Sigmoid colon (tissue), 7 donors: Measurements from ENCODE around the gene HNRNPUL1. TPM values are rescaled to one million over a fixed set of nuclear protein-coding genes. Genes with fewer than 3 reads are reported as not detected.

Experiments used
- DNase-seq: peaks from one replicate; pipeline ENCODE4 v3.0.0-alpha.2; 2019
- H3K27ac ChIP-seq, 4 donors: fragments of 200-600 bp; sonication (generic); one replicate each; pipeline ENCODE4 v1.5.1; 2016 to 2019; ENCODE audit warnings: mild to moderate bottlenecking in 1 of 4
- H3K27me3 ChIP-seq, 3 donors: fragments of 200-600 bp; sonication (generic); one replicate each; pipeline ENCODE4 v1.5.1; 2019; ENCODE audit warnings: mild to moderate bottlenecking in 1 of 3
- H3K36me3 ChIP-seq, 4 donors: fragments of 200-600 bp; sonication (generic); one replicate each; pipeline ENCODE4 v1.5.1; 2016 to 2019
- H3K4me1 ChIP-seq, 4 donors: fragments of 200-600 bp; sonication (generic); one replicate each; pipeline ENCODE4 v1.5.1; 2017 to 2019
- H3K4me3 ChIP-seq, 4 donors: fragments of 200-600 bp; sonication (generic); one replicate each; pipeline ENCODE4 v1.5.1; 2017 to 2019; ENCODE audit warnings: mild to moderate bottlenecking in 2 of 4, moderate library complexity in 1 of 4
- H3K9me3 ChIP-seq, 4 donors: fragments of 200-600 bp in 3 of 4; sonication (generic) in 3 of 4; one replicate each; pipeline versions ENCODE4 v1.5.1 to v1.6.1; 2013 to 2019
- EP300 ChIP-seq, 4 donors: sonication (generic); formaldehyde crosslinking; IDR thresholded peaks; one replicate each; pipeline ENCODE4 v1.6.1; 2017; ENCODE audit warnings: antibody characterized with exemption in 4 of 4
- POLR2A ChIP-seq, 2 donors: fragments of 450-650 bp; IDR thresholded peaks; one replicate each; pipeline ENCODE4 v1.6.1; 2016; ENCODE audit warnings: antibody characterized with exemption in 2 of 2, mild to moderate bottlenecking in 2 of 2, moderate library complexity in 2 of 2
- POLR2AphosphoS5 ChIP-seq, 4 donors: sonication (generic); formaldehyde crosslinking; IDR thresholded peaks; one replicate each; pipeline ENCODE4 v1.6.1; 2017; ENCODE audit warnings: antibody characterized with exemption in 4 of 4
- WGBS, 2 donors: extraction: QIAGEN DNeasy Blood & Tissue Kit; methylation state at CpG; one replicate each; pipeline ENCODE4 v1.1.7; 2013; 5-methylcytosine and 5-hydroxymethylcytosine counted together
- intact Hi-C: fragments of 100-400 bp; cut with DNase I; formaldehyde crosslinking; loops from one replicate; pipeline ENCODE4 v1.15.1; 2023
- polyA plus RNA-seq, 3 donors: library from polyadenylated mRNA; stranded (reverse); fragments of 200-250 nt; gene quantifications; one replicate each; pipeline ENCODE4 v1.2.3, GENCODE V29; 2013
- total RNA-seq, 4 donors: library from RNA; depleted of rRNA; stranded (reverse); fragments of >200 nt; gene quantifications; one replicate each; pipeline ENCODE4 v1.1.0, GENCODE V29; 2016
- TF ChIP-seq, protein P1 (sequence below), 4 experiments: fragments of 450-650 bp in 3 of 4; fragments of 200-600 bp in 1 of 4; IDR thresholded peaks; one replicate each; pipeline ENCODE4 v1.5.1; 2016 to 2019; ENCODE audit warnings: antibody characterized with exemption in 4 of 4, mild to moderate bottlenecking in 3 of 4, moderate library complexity in 2 of 4
- donor health status: healthy with polysubstance abuse.
- donor health status: Bipolar disorder and iron deficiency.
- donor health status: healthy.

Gene HNRNPUL1
- total and polyA plus RNA-seq, 7 donors: 61.9 to 153 (median 129) TPM

DNA sequence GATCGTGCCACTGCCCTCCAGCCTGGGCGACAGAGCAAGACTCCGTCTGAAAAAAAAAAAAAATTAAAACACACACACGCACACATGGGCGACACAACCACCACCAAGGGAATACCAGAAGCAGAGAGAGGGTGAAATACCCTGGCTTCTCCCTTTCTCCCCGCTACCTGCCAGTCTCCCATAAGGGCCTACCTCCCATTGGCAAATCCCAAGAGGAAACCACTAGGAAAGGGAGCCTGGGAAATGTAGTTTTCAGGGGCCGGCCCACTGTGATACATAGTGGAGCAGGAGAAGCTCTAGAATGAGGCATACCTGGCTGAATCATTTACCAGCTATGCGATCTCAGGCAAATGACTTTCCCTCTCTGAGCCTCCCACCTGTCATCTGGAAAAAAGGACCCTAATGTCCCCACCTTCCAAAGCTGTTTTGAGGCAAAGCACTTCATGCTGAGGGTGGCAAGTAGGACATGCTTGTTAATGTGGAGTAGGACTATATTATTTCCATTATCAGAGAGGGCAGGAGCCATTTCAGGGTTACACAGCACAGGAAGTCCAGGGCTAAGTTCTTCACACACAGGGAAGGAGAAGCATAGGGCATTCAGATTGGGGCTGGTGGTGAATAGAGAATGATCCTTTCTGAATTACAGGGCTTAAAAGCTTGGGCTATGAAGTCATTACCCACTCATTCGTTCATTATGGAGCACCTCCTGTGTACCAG is 14.3 kb upstream of the HNRNPUL1 start:
- no peak for DNase-seq
- H3K27me3 ChIP-seq: no peaks in the 10 kb centered on the region
- H3K9me3 ChIP-seq: no peaks in the 10 kb centered on the region
- peaks cover 53 to 100% (median 69%) of the 10 kb centered on the region in 4 donors for H3K36me3 ChIP-seq
- WGBS, 2 donors: 87 to 88% methylated on average over 9 of the region's 9 CpGs
- no peak overlapping the region for H3K4me3 ChIP-seq
- H3K4me1 ChIP-seq: no peaks in the 10 kb centered on the region
- no peak for TF ChIP-seq POLR2A (IDR thresholded peaks at IDR 0.05)
- TF ChIP-seq, protein P1, sequence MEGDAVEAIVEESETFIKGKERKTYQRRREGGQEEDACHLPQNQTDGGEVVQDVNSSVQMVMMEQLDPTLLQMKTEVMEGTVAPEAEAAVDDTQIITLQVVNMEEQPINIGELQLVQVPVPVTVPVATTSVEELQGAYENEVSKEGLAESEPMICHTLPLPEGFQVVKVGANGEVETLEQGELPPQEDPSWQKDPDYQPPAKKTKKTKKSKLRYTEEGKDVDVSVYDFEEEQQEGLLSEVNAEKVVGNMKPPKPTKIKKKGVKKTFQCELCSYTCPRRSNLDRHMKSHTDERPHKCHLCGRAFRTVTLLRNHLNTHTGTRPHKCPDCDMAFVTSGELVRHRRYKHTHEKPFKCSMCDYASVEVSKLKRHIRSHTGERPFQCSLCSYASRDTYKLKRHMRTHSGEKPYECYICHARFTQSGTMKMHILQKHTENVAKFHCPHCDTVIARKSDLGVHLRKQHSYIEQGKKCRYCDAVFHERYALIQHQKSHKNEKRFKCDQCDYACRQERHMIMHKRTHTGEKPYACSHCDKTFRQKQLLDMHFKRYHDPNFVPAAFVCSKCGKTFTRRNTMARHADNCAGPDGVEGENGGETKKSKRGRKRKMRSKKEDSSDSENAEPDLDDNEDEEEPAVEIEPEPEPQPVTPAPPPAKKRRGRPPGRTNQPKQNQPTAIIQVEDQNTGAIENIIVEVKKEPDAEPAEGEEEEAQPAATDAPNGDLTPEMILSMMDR (IDR thresholded peaks at IDR 0.05): no peak
- TF ChIP-seq POLR2AphosphoS5 (IDR thresholded peaks at IDR 0.05): no peak
- no peak for TF ChIP-seq EP300 (IDR thresholded peaks at IDR 0.05)
- H3K27ac ChIP-seq: no peak overlapping the region
- intact Hi-C loops: no loop called here

DNA sequence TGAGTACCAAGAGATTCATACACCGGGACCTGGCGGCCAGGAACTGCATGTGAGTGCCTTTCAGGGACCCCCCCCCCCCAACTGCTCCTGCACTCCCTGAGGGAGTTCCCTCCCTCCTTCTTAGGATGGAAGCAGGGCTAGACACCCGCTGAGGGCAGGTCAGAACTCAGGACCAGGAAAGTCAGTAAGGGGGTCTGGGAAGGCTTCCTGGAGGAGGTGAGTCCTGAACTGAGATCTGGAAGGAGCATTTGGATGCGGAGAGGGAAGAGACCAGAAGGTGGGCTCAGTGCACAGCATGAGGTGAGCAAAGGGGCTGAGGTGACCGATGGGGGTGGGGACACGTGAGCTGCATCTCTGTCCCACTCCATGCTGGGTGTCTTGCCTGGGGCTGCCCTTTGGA is 10.5 kb upstream of the HNRNPUL1 start:
- peaks cover 62 to 100% (median 73%) of the 10 kb centered on the region in 4 donors for H3K36me3 ChIP-seq

GRCh38 chr19:41255171-41255570 is 9.0 kb upstream of the HNRNPUL1 start:
- Histone ChIP-seq H3K4me3 (no peak overlapping the region), H3K36me3 (peaks cover 55 to 99% (median 71%) of the 10 kb centered on the region in 4 donors), H3K27ac (no peak overlapping the region), H3K27me3 (no peaks in the 10 kb centered on the region), H3K4me1 (no peaks in the 10 kb centered on the region), H3K9me3 (no peaks in the 10 kb centered on the region)
- intact Hi-C loops: no loop called here
- TF ChIP-seq POLR2A (IDR thresholded peaks at IDR 0.05) (no peak), POLR2AphosphoS5 (IDR thresholded peaks at IDR 0.05) (no peak), EP300 (IDR thresholded peaks at IDR 0.05) (no peak)
- TF ChIP-seq, protein P1 (IDR thresholded peaks at IDR 0.05): no peak
- DNase-seq: no peak

More for the DNA sequence above, 10.5 kb upstream of the HNRNPUL1 start:
- Histone ChIP-seq H3K27me3 (no peaks in the 10 kb centered on the region), H3K27ac (no peak overlapping the region), H3K4me3 (no peak overlapping the region), H3K9me3 (no peaks in the 10 kb centered on the region), H3K4me1 (no peaks in the 10 kb centered on the region)
- intact Hi-C loops: no loop called here
- TF ChIP-seq POLR2AphosphoS5 (IDR thresholded peaks at IDR 0.05) (no peak), EP300 (IDR thresholded peaks at IDR 0.05) (no peak), POLR2A (IDR thresholded peaks at IDR 0.05) (no peak)
- TF ChIP-seq, protein P1 (IDR thresholded peaks at IDR 0.05): no peak
- WGBS, 2 donors: 93 to 97% methylated on average over 6 of the region's 6 CpGs
- DNase-seq: no peak

- H3K27ac ChIP-seq: peak overlapping the region; percentile 96 to 98 (median 98)
- no peaks in the 10 kb centered on the region for H3K27me3 ChIP-seq
- H3K4me3 ChIP-seq: peak overlapping the region; percentile 18 to 66 (median 62)
- intact Hi-C loops: loop anchor here (1.0 to 5.0 kb wide), 4 partner anchors 35 to 91 kb away; partner anchors contain the start of gene TGFB1
- peaks cover 18 to 34% (median 32%) of the 10 kb centered on the region in 4 donors for H3K36me3 ChIP-seq
- H3K9me3 ChIP-seq: no peaks in the 10 kb centered on the region
- peaks cover 0 to 26% (median 21%) of the 10 kb centered on the region in 4 donors for H3K4me1 ChIP-seq
- TF ChIP-seq POLR2AphosphoS5 (IDR thresholded peaks at IDR 0.05): no peak
- no peak for TF ChIP-seq EP300 (IDR thresholded peaks at IDR 0.05)
- no peak for TF ChIP-seq POLR2A (IDR thresholded peaks at IDR 0.05)
- TF ChIP-seq, protein P1 (IDR thresholded peaks at IDR 0.05): no peak
- WGBS, 2 donors: 47 to 59% methylated on average over 10 of the region's 10 CpGs
- DNase-seq: no peak
Measured at GRCh38 chr19:41261474-41262190, 2.5 kb upstream of the HNRNPUL1 start.
